ENCODE measurements around the gene ACVR2B. TPM values are rescaled to one million over a fixed set of nuclear protein-coding genes. Genes with fewer than 3 reads are reported as not detected.

The ACVR2B gene
- total and polyA plus RNA-seq, 7 experiments from 2014 or later: 0.71 to 14.0 (median 7.5) TPM

DNA sequence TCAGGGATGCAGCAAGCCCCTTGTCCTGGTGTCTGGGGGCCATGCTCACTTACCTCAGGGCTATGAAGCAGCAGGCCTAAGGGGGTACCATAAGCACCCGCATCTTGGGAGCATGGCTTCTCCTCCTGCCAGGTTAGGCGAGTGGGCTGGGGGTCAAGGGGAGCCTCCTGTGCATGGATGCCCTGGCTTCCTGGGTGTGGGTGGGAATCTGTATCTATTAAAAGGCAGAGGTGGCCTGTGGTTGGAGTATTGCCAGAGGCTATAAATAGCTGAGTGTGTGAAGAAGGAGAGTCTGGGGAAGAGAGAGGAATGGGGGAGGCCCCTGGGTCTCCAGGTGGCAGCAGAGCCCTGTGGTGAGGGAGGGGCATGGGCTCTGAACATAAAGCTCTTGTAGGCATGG lies 19.5 kb downstream of the ACVR2B start:
- no peaks in the 10 kb centered on the region for H3K36me3 ChIP-seq (ENCODE audit: control insufficient read depth in 2 of 3, insufficient read depth in 3 of 3, low read length in 3 of 3)
- DNase-seq: no peak
- no peak overlapping the region for H3K27ac ChIP-seq (ENCODE audit: low read depth, low read length)
- no peaks in the 10 kb centered on the region for H3K27me3 ChIP-seq (ENCODE audit: control insufficient read depth in 2 of 2, insufficient read depth in 2 of 2, low read length in 2 of 2)
- H3K4me1 ChIP-seq (ENCODE audit: control insufficient read depth in 2 of 2, insufficient read depth in 2 of 2, low read length in 2 of 2): no peaks in the 10 kb centered on the region
- H3K4me3 ChIP-seq (ENCODE audit: low read length): no peak overlapping the region
- H3K9me3 ChIP-seq (ENCODE audit: control insufficient read depth in 2 of 3, low read length in 3 of 3): peaks cover 0 to 11% (median 0%) of the 10 kb centered on the region in 3 experiments
- POLR2A ChIA-PET: no interaction called here
- Mint-ChIP-seq H3K4me3 (no peak overlapping the region), H3K36me3 (peaks cover 10 to 22% (median 13%) of the 10 kb centered on the region in 5 donors), H3K27me3 (no peaks in the 10 kb centered on the region), H3K9me3 (peaks cover 2 to 23% (median 12%) of the 10 kb centered on the region in 11 donors), H3K27ac (peak overlapping the region in 3 of 9 donors; percentile 22 to 44 (median 32)), H3K4me1 (peaks cover 7 to 39% (median 28%) of the 10 kb centered on the region in 7 donors)
- ATAC-seq: no peak
- CTCF ChIA-PET: interaction anchor here (0.6 kb wide), 1 partner anchor 38 kb away, joined by 3 read pairs; no protein-coding TSS in a partner anchor
- intact Hi-C loops (cut with micrococcal nuclease): no loop called here

- ChIA-PET POLR2A (no interaction called here), CTCF (no interaction called here)
- intact Hi-C loops (cut with micrococcal nuclease): no loop called here
- Histone ChIP-seq H3K9me3 (ENCODE audit: control insufficient read depth in 2 of 3, low read length in 3 of 3) (no peaks in the 10 kb centered on the region), H3K36me3 (ENCODE audit: control insufficient read depth in 2 of 3, insufficient read depth in 3 of 3, low read length in 3 of 3) (no peaks in the 10 kb centered on the region), H3K27me3 (ENCODE audit: control insufficient read depth in 2 of 2, insufficient read depth in 2 of 2, low read length in 2 of 2) (no peaks in the 10 kb centered on the region), H3K27ac (ENCODE audit: low read depth, low read length) (no peak overlapping the region), H3K4me1 (ENCODE audit: control insufficient read depth in 2 of 2, insufficient read depth in 2 of 2, low read length in 2 of 2) (no peaks in the 10 kb centered on the region), H3K4me3 (ENCODE audit: low read length) (no peak overlapping the region)
- Mint-ChIP-seq H3K9me3 (peaks cover 0 to 7% (median 2%) of the 10 kb centered on the region in 11 donors), H3K4me3 (no peak overlapping the region), H3K36me3 (peaks cover 0 to 5% (median 4%) of the 10 kb centered on the region in 5 donors), H3K27me3 (no peaks in the 10 kb centered on the region), H3K27ac (peak overlapping the region in 4 of 9 donors; percentile 3 to 66 (median 28)), H3K4me1 (peaks cover 9 to 39% (median 28%) of the 10 kb centered on the region in 7 donors)
- no peak for ATAC-seq
- no peak for DNase-seq
These were observed 21.4 kb downstream of the ACVR2B start for GRCh38 chr3:38474928-38475605.

DNA sequence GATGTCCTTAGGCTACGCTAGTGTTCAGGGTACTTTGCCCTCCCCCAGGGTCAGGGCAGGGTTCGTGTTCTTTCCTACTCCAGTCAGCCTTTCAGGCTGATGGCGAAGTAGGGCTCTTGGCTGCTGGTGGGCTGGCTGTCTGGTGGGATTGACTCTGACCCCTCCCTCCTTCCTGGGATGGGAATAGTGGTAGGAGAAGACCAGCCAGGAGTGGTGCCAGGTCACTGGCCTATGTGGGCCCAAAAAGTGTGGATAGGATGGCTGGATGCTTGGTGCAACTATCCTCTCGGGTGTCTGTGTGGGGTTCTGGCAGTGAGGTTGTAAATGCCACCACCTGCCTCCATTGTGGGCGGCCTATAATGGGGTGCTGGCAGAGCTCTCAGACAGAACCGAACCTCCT lies 22.0 kb downstream of the ACVR2B start:
- peak overlapping the region in 2 of 9 donors; percentile 5 to 52 for H3K27ac Mint-ChIP-seq
- Histone ChIP-seq H3K27me3 (ENCODE audit: control insufficient read depth in 2 of 2, insufficient read depth in 2 of 2, low read length in 2 of 2) (no peaks in the 10 kb centered on the region), H3K36me3 (ENCODE audit: control insufficient read depth in 2 of 3, insufficient read depth in 3 of 3, low read length in 3 of 3) (peaks cover 0 to 4% (median 0%) of the 10 kb centered on the region in 3 experiments), H3K4me1 (ENCODE audit: control insufficient read depth in 2 of 2, insufficient read depth in 2 of 2, low read length in 2 of 2) (no peaks in the 10 kb centered on the region), H3K4me3 (ENCODE audit: low read length) (no peak overlapping the region), H3K27ac (ENCODE audit: low read depth, low read length) (no peak overlapping the region), H3K9me3 (ENCODE audit: control insufficient read depth in 2 of 3, low read length in 3 of 3) (no peaks in the 10 kb centered on the region)
- ATAC-seq (no peak), DNase-seq (no peak)
- H3K4me3 Mint-ChIP-seq: no peak overlapping the region
- peaks cover 9 to 35% (median 27%) of the 10 kb centered on the region in 7 donors for H3K4me1 Mint-ChIP-seq
- peaks cover 0 to 1% (median 0%) of the 10 kb centered on the region in 11 donors for H3K9me3 Mint-ChIP-seq
- intact Hi-C loops (cut with micrococcal nuclease): no loop called here
- ChIA-PET CTCF (no interaction called here), POLR2A (interaction anchor here (0.9 kb wide), 1 partner anchor 22 kb away, joined by 3 read pairs; the partner anchor contains the start of gene ACVR2B)
- peaks cover 0 to 5% (median 0%) of the 10 kb centered on the region in 5 donors for H3K36me3 Mint-ChIP-seq
- no peaks in the 10 kb centered on the region for H3K27me3 Mint-ChIP-seq

- CTCF ChIA-PET: no interaction called here
- no peak for DNase-seq
These were observed 22.6 kb downstream of the ACVR2B start for GRCh38 chr3:38476157-38476756.

GRCh38 chr3:38477057-38477820 lies 23.5 kb downstream of the ACVR2B start:
- H3K36me3 Mint-ChIP-seq: peaks cover 0 to 16% (median 4%) of the 10 kb centered on the region in 5 donors
- Histone ChIP-seq H3K27ac (ENCODE audit: low read depth, low read length) (no peak overlapping the region), H3K36me3 (ENCODE audit: control insufficient read depth in 2 of 3, insufficient read depth in 3 of 3, low read length in 3 of 3) (peaks cover 0 to 19% (median 3%) of the 10 kb centered on the region in 3 experiments), H3K27me3 (ENCODE audit: control insufficient read depth in 2 of 2, insufficient read depth in 2 of 2, low read length in 2 of 2) (no peaks in the 10 kb centered on the region), H3K9me3 (ENCODE audit: control insufficient read depth in 2 of 3, low read length in 3 of 3) (no peaks in the 10 kb centered on the region), H3K4me1 (ENCODE audit: control insufficient read depth in 2 of 2, insufficient read depth in 2 of 2, low read length in 2 of 2) (no peaks in the 10 kb centered on the region), H3K4me3 (ENCODE audit: low read length) (no peak overlapping the region)
- DNase-seq (no peak), ATAC-seq (no peak)
- H3K4me1 Mint-ChIP-seq: peaks cover 9 to 22% (median 17%) of the 10 kb centered on the region in 7 donors
- peaks cover 0 to 1% (median 0%) of the 10 kb centered on the region in 11 donors for H3K9me3 Mint-ChIP-seq
- H3K27me3 Mint-ChIP-seq: no peaks in the 10 kb centered on the region
- intact Hi-C loops (cut with micrococcal nuclease): no loop called here
- peak overlapping the region in 1 of 9 donors; percentile 62 for H3K27ac Mint-ChIP-seq
- ChIA-PET POLR2A (no interaction called here), CTCF (no interaction called here)
- no peak overlapping the region for H3K4me3 Mint-ChIP-seq

More at GRCh38 chr3:38476157-38476756, 22.6 kb downstream of the ACVR2B start:
- no peak for ATAC-seq
- Histone ChIP-seq H3K4me1 (ENCODE audit: control insufficient read depth in 2 of 2, insufficient read depth in 2 of 2, low read length in 2 of 2) (no peaks in the 10 kb centered on the region), H3K4me3 (ENCODE audit: low read length) (no peak overlapping the region), H3K36me3 (ENCODE audit: control insufficient read depth in 2 of 3, insufficient read depth in 3 of 3, low read length in 3 of 3) (peaks cover 0 to 10% (median 3%) of the 10 kb centered on the region in 3 experiments), H3K27ac (ENCODE audit: low read depth, low read length) (no peak overlapping the region), H3K27me3 (ENCODE audit: control insufficient read depth in 2 of 2, insufficient read depth in 2 of 2, low read length in 2 of 2) (no peaks in the 10 kb centered on the region), H3K9me3 (ENCODE audit: control insufficient read depth in 2 of 3, low read length in 3 of 3) (no peaks in the 10 kb centered on the region)
- peaks cover 0 to 1% (median 0%) of the 10 kb centered on the region in 11 donors for H3K9me3 Mint-ChIP-seq
- POLR2A ChIA-PET: interaction anchor here (0.9 kb wide), 1 partner anchor 23 kb away, joined by 3 read pairs; the partner anchor contains the start of gene ACVR2B
- peak overlapping the region in 3 of 9 donors; percentile 5 to 60 (median 52) for H3K27ac Mint-ChIP-seq
- H3K36me3 Mint-ChIP-seq: peaks cover 0 to 7% (median 0%) of the 10 kb centered on the region in 5 donors
- intact Hi-C loops (cut with micrococcal nuclease): no loop called here
- no peak overlapping the region for H3K4me3 Mint-ChIP-seq
- no peaks in the 10 kb centered on the region for H3K27me3 Mint-ChIP-seq
- H3K4me1 Mint-ChIP-seq: peaks cover 9 to 32% (median 25%) of the 10 kb centered on the region in 7 donors

DNA sequence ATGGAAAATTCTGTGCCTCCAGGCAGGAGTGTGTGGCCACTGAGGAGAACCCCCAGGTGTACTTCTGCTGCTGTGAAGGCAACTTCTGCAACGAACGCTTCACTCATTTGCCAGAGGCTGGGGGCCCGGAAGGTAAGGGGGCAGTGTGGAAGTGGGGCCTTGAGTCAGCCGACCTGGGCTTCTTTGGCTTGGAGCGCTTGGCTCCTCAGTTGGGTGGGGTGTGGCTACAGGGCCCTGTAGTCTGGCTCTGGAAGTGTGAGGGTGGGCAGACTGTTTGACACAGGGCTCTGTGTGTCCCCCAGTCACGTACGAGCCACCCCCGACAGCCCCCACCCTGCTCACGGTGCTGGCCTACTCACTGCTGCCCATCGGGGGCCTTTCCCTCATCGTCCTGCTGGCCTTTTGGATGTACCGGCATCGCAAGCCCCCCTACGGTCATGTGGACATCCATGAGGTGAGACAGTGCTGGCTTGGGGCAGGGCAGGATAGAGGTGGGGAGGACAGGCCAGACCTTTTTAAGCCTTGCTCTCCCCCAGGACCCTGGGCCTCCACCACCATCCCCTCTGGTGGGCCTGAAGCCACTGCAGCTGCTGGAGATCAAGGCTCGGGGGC lies 24.3 kb downstream of the ACVR2B start:
- H3K27ac ChIP-seq (ENCODE audit: low read depth, low read length): no peak overlapping the region
- peaks cover 4 to 23% (median 8%) of the 10 kb centered on the region in 5 donors for H3K36me3 Mint-ChIP-seq
- H3K9me3 Mint-ChIP-seq: no peaks in the 10 kb centered on the region
- CTCF ChIA-PET: interaction anchor here (0.7 to 4.1 kb wide), 3 partner anchors 102 to 360 kb away, joined by 3 to 60 read pairs (median 3); partner anchors contain the start of gene XYLB
- POLR2A ChIA-PET: no interaction called here
- H3K36me3 ChIP-seq (ENCODE audit: control insufficient read depth in 2 of 3, insufficient read depth in 3 of 3, low read length in 3 of 3): peaks cover 2 to 26% (median 3%) of the 10 kb centered on the region in 3 experiments
- no peaks in the 10 kb centered on the region for H3K4me1 ChIP-seq (ENCODE audit: control insufficient read depth in 2 of 2, insufficient read depth in 2 of 2, low read length in 2 of 2)
- no peak for DNase-seq
- intact Hi-C loops (cut with micrococcal nuclease): loop anchor here in 1 of 2 donors (2.0 kb wide), 2 partner anchors 23 to 131 kb away; partner anchors contain the start of gene XYLB
- no peak for ATAC-seq
- no peaks in the 10 kb centered on the region for H3K27me3 ChIP-seq (ENCODE audit: control insufficient read depth in 2 of 2, insufficient read depth in 2 of 2, low read length in 2 of 2)
- no peaks in the 10 kb centered on the region for H3K9me3 ChIP-seq (ENCODE audit: control insufficient read depth in 2 of 3, low read length in 3 of 3)
- peak overlapping the region in 2 of 9 donors; percentile 62 to 66 for H3K27ac Mint-ChIP-seq
- peaks cover 6 to 18% (median 12%) of the 10 kb centered on the region in 7 donors for H3K4me1 Mint-ChIP-seq
- no peaks in the 10 kb centered on the region for H3K27me3 Mint-ChIP-seq
- H3K4me3 ChIP-seq (ENCODE audit: low read length): no peak overlapping the region
- no peak overlapping the region for H3K4me3 Mint-ChIP-seq
